Retinal pigment epithelial cell (primary cell): ENCODE data around the gene RTL10.

ENCODE experiments used
- DNase-seq: peaks from one replicate; pipeline ENCODE4 v3.0.0-alpha.2; 2010; ENCODE audit warnings: low read depth
- H3K4me3 ChIP-seq: 2 replicates; pipeline ENCODE4 v1.5.1; 2011; ENCODE audit warnings: mild to moderate bottlenecking, low read length, control low read depth, moderate library complexity
- TF ChIP-seq, protein P1 (sequence below): conservative IDR thresholded peaks from 2 replicates; pipeline ENCODE4 v1.5.1; 2011; ENCODE audit warnings: low read depth, low read length, control low read depth, inconsistent platforms

The RTL10 gene

DNA sequence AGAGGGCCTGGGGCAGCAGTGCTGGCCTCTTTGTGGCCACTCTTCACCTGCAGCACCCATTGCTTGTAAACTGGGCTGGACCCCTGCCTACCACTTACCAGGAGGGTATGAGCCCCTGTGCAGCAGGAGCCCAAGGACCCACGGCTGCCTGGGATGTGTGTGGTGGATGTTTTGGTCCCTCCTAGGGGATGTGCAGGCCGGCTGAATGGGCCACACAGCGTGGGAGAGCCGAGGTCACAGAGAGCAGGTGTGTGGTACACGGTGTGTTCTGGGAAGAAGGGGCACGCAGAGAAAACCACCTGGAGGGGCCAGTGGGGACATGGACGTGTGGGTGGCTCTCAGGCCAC is 19.3 kb upstream of the RTL10 start:
- TF ChIP-seq, protein P1, sequence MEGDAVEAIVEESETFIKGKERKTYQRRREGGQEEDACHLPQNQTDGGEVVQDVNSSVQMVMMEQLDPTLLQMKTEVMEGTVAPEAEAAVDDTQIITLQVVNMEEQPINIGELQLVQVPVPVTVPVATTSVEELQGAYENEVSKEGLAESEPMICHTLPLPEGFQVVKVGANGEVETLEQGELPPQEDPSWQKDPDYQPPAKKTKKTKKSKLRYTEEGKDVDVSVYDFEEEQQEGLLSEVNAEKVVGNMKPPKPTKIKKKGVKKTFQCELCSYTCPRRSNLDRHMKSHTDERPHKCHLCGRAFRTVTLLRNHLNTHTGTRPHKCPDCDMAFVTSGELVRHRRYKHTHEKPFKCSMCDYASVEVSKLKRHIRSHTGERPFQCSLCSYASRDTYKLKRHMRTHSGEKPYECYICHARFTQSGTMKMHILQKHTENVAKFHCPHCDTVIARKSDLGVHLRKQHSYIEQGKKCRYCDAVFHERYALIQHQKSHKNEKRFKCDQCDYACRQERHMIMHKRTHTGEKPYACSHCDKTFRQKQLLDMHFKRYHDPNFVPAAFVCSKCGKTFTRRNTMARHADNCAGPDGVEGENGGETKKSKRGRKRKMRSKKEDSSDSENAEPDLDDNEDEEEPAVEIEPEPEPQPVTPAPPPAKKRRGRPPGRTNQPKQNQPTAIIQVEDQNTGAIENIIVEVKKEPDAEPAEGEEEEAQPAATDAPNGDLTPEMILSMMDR = no peak
- H3K4me3 ChIP-seq = no peak overlapping the region
- no peak for DNase-seq

DNA sequence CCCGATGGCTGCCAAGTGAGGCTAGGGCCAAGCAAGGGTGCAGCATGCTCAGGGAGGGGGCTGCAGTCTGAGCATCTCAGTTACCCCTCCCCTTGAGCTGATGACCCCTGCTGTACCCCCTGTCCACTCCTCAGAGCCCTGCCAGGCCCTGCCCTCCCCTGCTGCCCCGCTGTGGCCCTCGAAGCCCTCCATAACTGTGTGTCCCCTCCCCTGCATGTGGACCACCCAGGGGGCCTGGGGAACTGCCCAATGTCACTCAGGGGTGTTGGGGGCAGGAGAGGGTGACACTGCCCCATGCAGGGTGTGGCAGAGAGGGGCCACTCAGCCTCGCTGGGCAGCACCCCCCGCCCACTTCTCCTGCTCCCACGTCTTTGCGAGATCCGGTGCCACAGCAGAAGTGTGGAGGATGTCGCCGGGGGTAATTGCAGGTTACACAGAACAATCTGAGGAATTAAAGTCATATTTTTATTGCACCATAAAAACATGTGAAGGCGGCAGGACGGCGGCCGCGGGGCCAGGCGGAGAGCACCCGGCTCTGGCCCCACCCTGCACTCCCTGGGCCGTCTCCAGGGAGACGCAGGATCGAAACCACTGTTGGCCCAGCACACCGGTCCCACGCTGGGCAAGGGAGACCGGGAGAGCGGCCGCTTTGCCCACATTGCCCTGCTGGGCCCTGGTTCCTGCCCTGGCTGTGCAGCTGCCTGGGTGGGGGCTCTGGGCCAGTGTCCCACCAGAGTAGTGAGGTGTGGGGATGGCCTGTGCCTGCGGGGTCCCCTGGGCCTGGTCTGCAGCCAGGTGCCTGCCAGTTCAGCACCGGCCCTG is 18.7 kb upstream of the RTL10 start:
- H3K4me3 ChIP-seq = no peak overlapping the region
- DNase-seq = no peak
- TF ChIP-seq, protein P1 = no peak

DNA sequence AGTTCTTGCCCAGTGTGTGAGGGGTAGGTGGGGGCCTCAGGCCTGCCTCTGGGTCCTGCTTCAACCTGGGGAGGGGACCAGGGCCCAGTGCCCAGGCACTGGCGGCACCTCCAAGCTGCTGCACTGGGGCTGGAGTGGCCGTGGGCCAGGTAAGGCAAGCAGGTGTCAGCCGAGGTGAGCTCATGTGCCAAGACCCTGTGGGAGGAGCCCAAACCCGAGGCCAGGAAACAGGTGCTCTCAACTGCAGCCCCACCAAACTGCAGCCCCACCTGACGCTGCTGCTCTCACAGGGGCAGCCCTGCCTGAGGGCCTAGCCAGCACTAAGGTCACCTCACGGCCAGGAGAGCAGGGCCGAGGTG is 18.1 kb upstream of the RTL10 start:
- DNase-seq = no peak
- TF ChIP-seq, protein P1 = no peak
- H3K4me3 ChIP-seq = no peak overlapping the region

DNA sequence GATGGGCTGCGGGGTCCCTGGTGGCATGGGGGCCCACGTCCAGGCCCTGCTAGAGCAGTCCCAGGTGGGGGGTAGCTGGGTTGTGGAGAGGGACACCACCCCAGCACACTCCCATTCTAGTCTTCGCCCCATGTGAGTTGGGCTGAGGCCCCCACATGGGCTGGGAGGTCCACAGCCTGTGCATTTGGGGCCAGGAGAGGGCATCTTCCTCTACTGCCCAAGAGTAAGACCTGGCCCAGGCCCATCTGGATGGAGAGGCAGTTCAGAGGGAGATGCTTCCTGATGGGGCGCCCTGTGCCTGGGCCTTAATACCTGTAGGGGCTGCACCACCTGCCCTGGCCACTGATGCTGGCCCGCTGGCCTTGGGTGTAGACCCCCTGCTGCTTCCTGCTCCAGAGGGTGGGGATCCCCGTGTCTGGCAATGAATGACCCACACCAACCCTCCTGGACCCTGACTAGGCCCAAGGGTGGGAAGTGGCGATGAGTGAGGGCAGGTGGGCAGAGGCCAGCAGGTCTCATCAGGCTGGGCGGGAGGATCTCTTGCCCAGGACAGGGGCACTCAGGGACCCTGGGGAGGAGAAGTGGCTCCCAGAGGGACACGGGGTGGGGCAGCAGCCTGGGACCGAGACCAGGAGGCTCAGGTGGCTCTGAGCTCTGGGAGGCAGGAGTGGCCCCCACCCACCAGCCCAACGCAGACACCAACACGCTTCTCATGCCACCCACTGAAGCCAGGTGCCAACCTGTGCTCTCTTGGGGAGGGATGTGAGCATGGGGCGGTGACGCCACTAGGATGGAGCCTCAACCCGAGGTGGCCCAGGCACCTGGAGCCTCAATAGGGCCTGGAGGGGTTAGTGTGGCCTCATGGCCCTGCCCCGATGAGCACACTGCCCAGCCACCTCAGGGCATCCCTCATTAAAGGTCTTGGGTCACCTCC is 17.4 kb upstream of the RTL10 start:
- no peak for DNase-seq
- H3K4me3 ChIP-seq = no peak overlapping the region
- TF ChIP-seq, protein P1 = no peak

DNA sequence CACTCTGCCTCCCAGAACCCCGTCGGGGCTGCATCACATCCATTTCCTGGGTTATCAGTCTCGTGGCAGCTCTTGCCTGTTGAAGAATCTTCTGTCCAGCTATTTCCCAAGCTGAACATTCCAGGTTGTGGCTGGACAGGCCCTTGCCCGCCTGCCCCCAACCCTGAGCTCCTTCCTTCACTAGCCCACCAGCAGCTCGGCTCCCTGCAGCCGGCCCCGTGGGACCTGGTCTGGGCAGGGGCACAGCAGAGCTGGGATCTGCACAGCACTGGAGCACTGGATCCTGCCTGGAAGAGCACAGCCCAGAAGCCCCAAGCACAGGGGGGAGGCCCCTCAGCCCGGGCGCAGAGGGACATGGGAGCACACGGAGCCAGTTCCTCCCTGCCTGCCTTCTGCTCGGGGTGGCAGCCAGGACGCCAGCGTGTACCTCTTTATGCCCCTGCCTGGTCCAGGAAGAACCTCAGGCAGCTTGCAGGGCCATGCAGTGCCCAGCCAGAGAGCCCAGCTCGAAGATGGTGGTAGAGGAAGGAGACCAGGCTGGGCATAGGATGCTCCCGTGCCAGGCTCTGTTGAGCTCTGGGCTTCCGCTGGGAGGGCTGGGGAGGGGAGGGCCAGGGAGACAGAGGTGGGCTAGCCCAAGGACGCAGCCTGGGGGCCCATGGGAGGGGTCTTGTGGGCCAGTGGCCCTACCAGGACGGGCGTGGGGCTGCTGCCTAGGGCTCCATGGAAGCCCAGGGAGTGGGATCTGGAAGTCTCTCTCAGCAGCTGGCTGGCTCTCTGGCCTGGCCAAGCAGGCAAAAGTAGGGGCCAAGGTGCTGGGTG is 16.6 kb upstream of the RTL10 start:
- DNase-seq = no peak
- TF ChIP-seq, protein P1 = no peak
- H3K4me3 ChIP-seq = no peak overlapping the region

DNA sequence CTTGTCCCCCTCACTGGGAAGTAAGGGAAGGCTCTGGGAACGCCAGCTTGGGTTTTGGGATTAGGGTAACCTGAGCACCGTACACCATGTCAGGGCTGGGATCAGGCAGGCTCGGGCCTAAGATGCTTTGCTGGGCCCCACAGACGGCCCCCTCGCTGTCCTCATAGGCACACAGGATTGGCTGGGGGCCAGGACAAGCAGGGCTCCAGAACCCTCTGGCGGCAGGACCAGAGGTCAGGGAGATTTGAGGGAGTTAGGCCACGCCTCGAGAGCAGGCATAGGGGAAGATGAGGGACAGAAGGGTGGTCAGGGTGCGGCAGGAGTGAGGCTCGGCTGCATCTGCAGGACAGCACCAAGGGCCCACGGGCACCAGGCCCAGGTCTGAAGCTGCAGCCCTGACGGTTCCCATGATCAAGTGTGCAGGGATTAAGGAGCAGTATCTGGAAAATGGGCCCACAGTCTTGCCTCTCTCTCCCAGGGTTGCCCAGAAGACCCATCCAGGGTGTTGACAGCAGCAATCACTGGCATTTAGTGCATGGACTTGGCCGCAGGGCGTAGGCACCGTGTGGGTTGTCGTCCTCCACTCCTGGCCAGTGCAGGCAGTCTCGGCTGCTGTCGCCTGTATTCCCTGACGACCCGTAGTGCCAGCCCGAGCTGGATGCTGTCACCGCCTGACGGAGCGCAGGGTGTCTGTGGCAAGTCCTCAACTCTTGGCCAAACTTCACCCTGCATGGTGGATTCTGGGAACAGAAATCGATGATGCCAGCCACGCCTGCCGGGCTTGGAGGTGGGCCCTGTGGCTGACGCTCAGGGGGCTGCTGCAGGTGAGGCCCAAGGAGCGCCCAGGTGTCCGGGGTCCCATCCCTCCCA is 15.7 kb upstream of the RTL10 start:
- H3K4me3 ChIP-seq = no peak overlapping the region
- TF ChIP-seq, protein P1 = no peak
- no peak for DNase-seq
